HFFc6 (cell line): ENCODE measurements around the gene DPP6. TPM values are rescaled to one million over a fixed set of nuclear protein-coding genes. Genes with fewer than 3 reads are reported as not detected.

Experiments
- DNase-seq: peaks from one replicate; pipeline ENCODE4 v3.0.0-alpha.2; 2018
- H3K27ac Mint-ChIP-seq: 2 replicates; pipeline ENCODE4 v1.8.0; 2020; ENCODE audit warnings: mild to moderate bottlenecking, mixed read lengths
- H3K27me3 Mint-ChIP-seq: 2 replicates; pipeline ENCODE4 v1.8.0; 2021; ENCODE audit warnings: mild to moderate bottlenecking, moderate library complexity, mixed read lengths; ENCODE audit not compliant: insufficient read depth
- H3K36me3 Mint-ChIP-seq: 2 replicates; pipeline ENCODE4 v1.8.0; 2021; ENCODE audit warnings: low read depth, mixed read lengths
- H3K4me1 Mint-ChIP-seq: 2 replicates; pipeline ENCODE4 v1.8.0; 2020; ENCODE audit warnings: low read depth, mixed read lengths
- H3K4me3 Mint-ChIP-seq: 2 replicates; pipeline ENCODE4 v1.8.0; 2020; ENCODE audit warnings: mild to moderate bottlenecking, moderate library complexity, mixed read lengths
- H3K9me3 Mint-ChIP-seq: 2 replicates; pipeline ENCODE4 v1.8.0; 2020; ENCODE audit warnings: mild to moderate bottlenecking, mixed read lengths
- total RNA-seq, 6 experiments: library from RNA; stranded (reverse); fragmentation: NEBNext Ultra II Directional; extraction: Animal tissue kit (Norgen Biotek cat#: 25700); gene quantifications; 2 replicates in 1 of 6; 3 replicates in 5 of 6; pipeline ENCODE4 v1.2.3, GENCODE V29; 2021
- TF ChIP-seq, protein P1 (sequence below): fragments of 200-600 bp; sonication (generic); IDR thresholded peaks from 2 replicates; pipeline ENCODE4 v1.5.0; 2021; ENCODE audit warnings: antibody characterized with exemption, mild to moderate bottlenecking

Gene DPP6
- total RNA-seq, 6 experiments from 2014 or later = not detected

DNA sequence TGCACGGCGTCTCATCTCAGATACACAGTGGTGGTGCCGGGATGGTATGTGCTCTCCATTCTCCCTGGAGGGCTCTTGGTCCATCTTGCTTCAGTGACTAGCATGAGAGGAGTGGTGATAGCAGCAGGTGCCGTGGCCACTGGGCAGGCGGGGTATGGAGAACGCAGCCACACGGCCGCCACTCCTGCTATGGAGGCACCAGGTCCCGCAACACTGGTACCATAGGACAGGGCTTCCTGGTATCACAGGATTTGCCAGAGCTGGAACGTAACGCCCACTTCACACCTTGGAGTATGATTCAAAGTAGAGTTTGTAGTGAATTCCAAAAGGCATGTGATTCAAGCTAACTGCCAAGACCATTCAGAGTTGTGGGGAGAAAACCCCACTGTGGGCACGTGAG lies 284.1 kb downstream of the DPP6 start:
- TF ChIP-seq, protein P1, sequence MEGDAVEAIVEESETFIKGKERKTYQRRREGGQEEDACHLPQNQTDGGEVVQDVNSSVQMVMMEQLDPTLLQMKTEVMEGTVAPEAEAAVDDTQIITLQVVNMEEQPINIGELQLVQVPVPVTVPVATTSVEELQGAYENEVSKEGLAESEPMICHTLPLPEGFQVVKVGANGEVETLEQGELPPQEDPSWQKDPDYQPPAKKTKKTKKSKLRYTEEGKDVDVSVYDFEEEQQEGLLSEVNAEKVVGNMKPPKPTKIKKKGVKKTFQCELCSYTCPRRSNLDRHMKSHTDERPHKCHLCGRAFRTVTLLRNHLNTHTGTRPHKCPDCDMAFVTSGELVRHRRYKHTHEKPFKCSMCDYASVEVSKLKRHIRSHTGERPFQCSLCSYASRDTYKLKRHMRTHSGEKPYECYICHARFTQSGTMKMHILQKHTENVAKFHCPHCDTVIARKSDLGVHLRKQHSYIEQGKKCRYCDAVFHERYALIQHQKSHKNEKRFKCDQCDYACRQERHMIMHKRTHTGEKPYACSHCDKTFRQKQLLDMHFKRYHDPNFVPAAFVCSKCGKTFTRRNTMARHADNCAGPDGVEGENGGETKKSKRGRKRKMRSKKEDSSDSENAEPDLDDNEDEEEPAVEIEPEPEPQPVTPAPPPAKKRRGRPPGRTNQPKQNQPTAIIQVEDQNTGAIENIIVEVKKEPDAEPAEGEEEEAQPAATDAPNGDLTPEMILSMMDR = no peak
- Mint-ChIP-seq H3K4me3 (no peak overlapping the region), H3K36me3 (peaks cover 10% of the 10 kb centered on the region; the same call in 1 of the 2 replicates), H3K9me3 (peaks cover 78% of the 10 kb centered on the region), H3K4me1 (no peaks in the 10 kb centered on the region), H3K27me3 (peaks cover 2% of the 10 kb centered on the region; the same call in 1 of the 2 replicates), H3K27ac (no peak overlapping the region)
- DNase-seq = no peak

DNA sequence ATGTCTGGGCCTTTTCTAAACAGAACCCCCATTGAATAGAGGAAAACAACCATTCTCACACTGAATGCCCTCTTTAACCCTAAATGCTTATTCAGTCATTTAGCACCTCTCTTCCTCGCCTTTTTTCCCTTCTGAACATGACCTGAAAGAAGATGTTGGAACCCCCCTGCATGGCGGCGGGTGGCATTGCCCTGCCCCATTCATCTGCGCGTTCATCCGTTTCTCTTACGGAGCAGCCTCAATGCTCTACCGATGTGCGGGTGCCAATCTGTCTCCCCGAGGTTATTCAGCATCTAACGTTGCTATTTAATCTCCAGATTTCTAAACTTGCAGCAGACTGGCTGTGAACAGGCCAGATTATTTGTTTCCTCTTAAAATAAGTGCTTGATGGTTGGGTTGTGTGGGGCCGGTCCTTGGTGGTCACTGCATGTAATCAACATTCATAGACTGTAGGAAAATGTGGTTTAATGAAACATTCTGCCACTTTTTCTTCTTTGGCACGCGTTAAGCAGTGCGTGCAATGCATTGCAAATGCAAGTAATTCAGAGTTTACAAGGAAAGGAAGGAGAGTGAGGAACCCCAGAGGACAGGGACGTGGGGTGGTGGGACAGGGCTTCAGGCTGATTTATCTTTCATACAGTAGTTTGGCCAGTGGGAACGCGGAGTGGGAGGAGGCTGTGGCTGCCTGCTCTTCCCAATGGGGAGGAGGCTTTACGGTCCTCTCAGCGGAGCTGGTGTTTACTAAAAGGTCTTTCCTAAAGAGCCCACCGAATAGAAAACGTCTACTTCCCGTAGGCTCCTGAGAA lies 286.7 kb downstream of the DPP6 start:
- H3K4me1 Mint-ChIP-seq = no peaks in the 10 kb centered on the region
- DNase-seq = no peak
- TF ChIP-seq, protein P1 = no peak
- H3K27me3 Mint-ChIP-seq = no peaks in the 10 kb centered on the region
- H3K36me3 Mint-ChIP-seq = peaks cover 4% of the 10 kb centered on the region; the same call in 1 of the 2 replicates
- H3K4me3 Mint-ChIP-seq = no peak overlapping the region
- peaks cover 77% of the 10 kb centered on the region for H3K9me3 Mint-ChIP-seq
- H3K27ac Mint-ChIP-seq = no peak overlapping the region

DNA sequence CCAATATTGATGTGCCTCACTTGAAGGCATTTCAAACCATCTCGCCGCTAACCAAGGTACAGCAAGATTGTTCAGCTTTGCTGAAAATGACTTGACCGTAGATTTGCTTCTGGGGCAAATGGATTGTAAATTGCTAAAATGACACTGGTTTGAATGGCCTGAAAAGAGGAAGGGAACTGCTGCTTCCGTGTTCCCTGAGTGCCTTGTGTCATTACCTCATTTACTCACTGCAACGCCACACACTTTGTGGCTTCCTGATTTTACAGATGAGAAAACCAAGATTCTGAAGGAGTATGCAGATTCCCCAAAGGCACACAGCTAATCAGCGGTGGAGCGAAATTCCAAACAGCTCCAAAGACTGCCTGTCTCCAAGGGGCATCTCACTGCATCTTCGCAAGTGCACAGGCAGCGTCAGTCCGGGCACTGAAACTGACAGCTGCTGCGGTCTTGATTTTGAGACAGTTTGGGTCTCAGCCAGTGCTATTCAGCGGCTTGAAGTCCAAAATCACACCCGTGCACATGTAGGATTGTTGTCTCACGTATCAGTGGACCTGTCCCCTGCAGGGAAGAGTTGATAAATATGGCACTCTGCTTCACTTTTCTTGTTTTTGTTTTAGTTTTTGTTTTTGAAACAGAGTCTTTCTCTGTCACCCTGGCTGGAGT lies 290.9 kb downstream of the DPP6 start:
- H3K27ac Mint-ChIP-seq = no peak overlapping the region
- no peak for DNase-seq
- TF ChIP-seq, protein P1 = no peak
- H3K4me1 Mint-ChIP-seq = no peaks in the 10 kb centered on the region
- no peak overlapping the region for H3K4me3 Mint-ChIP-seq
- H3K9me3 Mint-ChIP-seq = peaks cover 66% of the 10 kb centered on the region
- no peaks in the 10 kb centered on the region for H3K27me3 Mint-ChIP-seq
- H3K36me3 Mint-ChIP-seq = no peaks in the 10 kb centered on the region

DNA sequence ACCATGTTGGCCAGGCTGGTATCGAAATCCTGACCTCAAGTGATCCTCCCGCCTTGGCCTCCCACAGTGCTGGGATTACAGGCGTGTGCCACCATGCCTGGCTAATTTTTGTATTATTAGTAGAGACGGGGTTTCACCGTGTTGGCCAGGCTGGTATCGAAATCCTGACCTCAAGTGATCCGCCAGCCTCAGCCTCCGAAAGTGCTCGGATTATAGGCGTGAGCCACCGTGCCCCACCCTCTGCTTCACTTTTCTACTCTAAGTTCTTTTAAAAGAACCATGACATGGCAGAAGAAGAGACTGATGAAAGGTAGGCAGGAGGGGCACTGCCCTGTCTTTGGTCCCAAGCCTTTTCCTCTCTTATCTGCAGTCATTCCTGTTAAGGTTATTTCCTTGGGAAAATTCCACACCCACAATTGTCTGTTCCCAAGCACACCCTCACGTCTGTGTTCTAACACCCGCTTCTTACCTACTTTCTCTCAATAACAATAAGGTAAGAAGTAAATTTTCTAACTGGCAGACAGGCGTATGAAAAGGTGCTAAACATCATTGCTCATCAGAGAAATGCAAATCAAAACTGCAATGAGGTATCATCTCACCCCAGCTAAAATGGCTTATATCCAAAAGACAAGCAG lies 291.7 kb downstream of the DPP6 start:
- Mint-ChIP-seq H3K27ac (no peak overlapping the region), H3K4me1 (no peaks in the 10 kb centered on the region), H3K9me3 (peaks cover 66% of the 10 kb centered on the region), H3K27me3 (no peaks in the 10 kb centered on the region), H3K36me3 (no peaks in the 10 kb centered on the region), H3K4me3 (no peak overlapping the region)
- TF ChIP-seq, protein P1 = no peak
- DNase-seq = no peak

DNA sequence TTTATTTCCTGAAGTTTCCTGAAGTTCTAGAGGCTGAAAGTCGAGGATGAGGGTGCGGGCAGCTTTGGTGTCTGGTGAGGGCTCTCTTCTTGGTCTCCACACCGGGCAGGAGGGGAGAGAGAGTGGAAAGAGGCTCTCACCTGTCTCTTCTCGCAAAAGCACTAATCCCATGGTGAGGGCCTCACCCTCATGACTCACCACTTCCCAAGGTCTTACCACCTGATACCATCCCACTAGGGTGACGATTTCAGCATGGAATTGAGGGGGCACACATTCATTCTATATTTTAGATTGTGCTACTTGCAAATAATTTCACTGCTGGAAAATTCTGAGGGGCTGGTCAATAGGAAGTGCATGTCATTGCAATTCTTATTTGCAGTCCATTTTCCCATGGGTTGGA lies 292.9 kb downstream of the DPP6 start:
- TF ChIP-seq, protein P1 = no peak
- no peak for DNase-seq
- Mint-ChIP-seq H3K4me3 (no peak overlapping the region), H3K4me1 (no peaks in the 10 kb centered on the region), H3K36me3 (peaks cover 4% of the 10 kb centered on the region; the same call in 1 of the 2 replicates), H3K27ac (no peak overlapping the region), H3K27me3 (no peaks in the 10 kb centered on the region), H3K9me3 (peaks cover 68% of the 10 kb centered on the region)
